NCI-H1417 treated with DMSO at 0.1 percent for 48 hours (cell line): ENCODE data around the gene CES2.
A peak's percentile ranks its signal among the peaks of the same experiment; 100 is the strongest.
"Not testable (repeated sequence)": the region's sequence is repeated elsewhere in the genome, so short reads cannot be mapped to it uniquely, and the experiment has no call there.

Experiments
- DNase-seq: peaks from one replicate; lab custom pipeline; 2025; lab: John Stamatoyannopoulos, UW

Gene CES2

GRCh38 chr16:66953462-66954096 is 18.3 kb downstream of the CES2 start:
- no peak for DNase-seq

- peak; percentile 17 for DNase-seq
Observed at GRCh38 chr16:66954097-66954659, 18.9 kb downstream of the CES2 start.

GRCh38 chr16:66955363-66956153 is 20.2 kb downstream of the CES2 start:
- DNase-seq: not testable (repeated sequence)

- DNase-seq: not testable (repeated sequence)
Observed at GRCh38 chr16:66956154-66956457, 20.8 kb downstream of the CES2 start.

- DNase-seq: no peak
Observed at GRCh38 chr16:66958857-66959703, 23.8 kb downstream of the CES2 start.

- DNase-seq: no peak
Observed at GRCh38 chr16:66959704-66960161, 24.4 kb downstream of the CES2 start.

- no peak for DNase-seq
Observed at GRCh38 chr16:66960270-66960669, 25.0 kb downstream of the CES2 start.

- DNase-seq: no peak
Observed at GRCh38 chr16:66961065-66961744, 25.9 kb downstream of the CES2 start, which contains the start of gene CES3. TSS of gene CES3 (plus strand) at chr16:66961266. CDS start at chr16:66961308, 42 bp downstream.

- no peak for DNase-seq
Observed at GRCh38 chr16:66961914-66962313, 26.6 kb downstream of the CES2 start.

- DNase-seq: no peak
Observed at GRCh38 chr16:66964049-66964448, 28.7 kb downstream of the CES2 start.

GRCh38 chr16:66968847-66969246 is 33.5 kb downstream of the CES2 start:
- DNase-seq: no peak

GRCh38 chr16:66970775-66971720 is 35.7 kb downstream of the CES2 start:
- DNase-seq: no peak

- no peak for DNase-seq
Observed at GRCh38 chr16:66972983-66973382, 37.7 kb downstream of the CES2 start.

GRCh38 chr16:66973716-66974115 is 38.4 kb downstream of the CES2 start:
- DNase-seq: no peak

- DNase-seq: not testable (repeated sequence)
Observed at GRCh38 chr16:66974156-66974931, 39.0 kb downstream of the CES2 start.

- DNase-seq: not testable (repeated sequence)
Observed at GRCh38 chr16:66974932-66975246, 39.6 kb downstream of the CES2 start.

- DNase-seq: no peak
Observed at GRCh38 chr16:66975302-66975893, 40.1 kb downstream of the CES2 start.

GRCh38 chr16:66976746-66977145 is 41.4 kb downstream of the CES2 start:
- no peak for DNase-seq

GRCh38 chr16:66977341-66978113 is 42.2 kb downstream of the CES2 start:
- no peak for DNase-seq
